ENCODE data around the gene ARHGAP4. TPM values are rescaled to one million over a fixed set of nuclear protein-coding genes. Genes with fewer than 3 reads are reported as not detected.
A peak's percentile ranks its signal among the peaks of the same experiment; 100 is the strongest.

Gene ARHGAP4
- polyA plus RNA-seq, 1 experiment: 0.12 TPM

GRCh38 chrX:153927672-153927921, 1.5 kb upstream of the ARHGAP4 start:
- H3K9me3 ChIP-seq (ENCODE audit: control insufficient read depth, insufficient read depth, low read length): no peaks in the 10 kb centered on the region
- peak overlapping the region; percentile 77 for H3K27ac ChIP-seq (ENCODE audit: low read depth, low read length)
- H3K27me3 ChIP-seq (ENCODE audit: control insufficient read depth, insufficient read depth, low read length): peaks cover 2% of the 10 kb centered on the region
- no peak for TF ChIP-seq CTCF (IDR thresholded peaks at IDR 0.05; ENCODE audit: low read depth, low read length)
- H3K4me3 ChIP-seq (ENCODE audit: low read depth, low read length): peak overlapping the region; percentile 62
- POLR2A ChIA-PET: no interaction called here
- CTCF ChIA-PET: interaction anchor here (1.0 to 1.7 kb wide), 2 partner anchors 17 to 164 kb away, joined by 3 to 5 read pairs; partner anchors contain the start of genes PLXNB3 and RENBP
- DNase-seq (ENCODE audit: low read depth, low spot score): no peak

- Histone ChIP-seq H3K27ac (ENCODE audit: low read depth, low read length) (peak overlapping the region; percentile 77), H3K27me3 (ENCODE audit: control insufficient read depth, insufficient read depth, low read length) (peaks cover 2% of the 10 kb centered on the region), H3K4me3 (ENCODE audit: low read depth, low read length) (peak overlapping the region; percentile 62), H3K9me3 (ENCODE audit: control insufficient read depth, insufficient read depth, low read length) (no peaks in the 10 kb centered on the region)
- no peak for TF ChIP-seq CTCF (IDR thresholded peaks at IDR 0.05; ENCODE audit: low read depth, low read length)
- no peak for DNase-seq (ENCODE audit: low read depth, low spot score)
- ChIA-PET POLR2A (no interaction called here), CTCF (interaction anchor here (1.0 to 1.7 kb wide), 3 partner anchors 18 to 163 kb away, joined by 3 to 6 read pairs (median 5); partner anchors contain the start of genes PLXNB3 and RENBP)
Observed at GRCh38 chrX:153926858-153927671, 1.0 kb upstream of the ARHGAP4 start.

GRCh38 chrX:153926552-153926857, 441 bp upstream of the ARHGAP4 start:
- CTCF ChIA-PET: interaction anchor here (1.0 kb wide), 1 partner anchor 20 kb away, joined by 6 read pairs; no protein-coding TSS in a partner anchor
- DNase-seq (ENCODE audit: low read depth, low spot score): no peak
- TF ChIP-seq CTCF (IDR thresholded peaks at IDR 0.05; ENCODE audit: low read depth, low read length): no peak

GRCh38 chrX:153925387-153925738, 701 bp downstream of the ARHGAP4 start:
- CTCF ChIA-PET: interaction anchor here (1.0 to 1.4 kb wide), 2 partner anchors 21 to 132 kb away, joined by 3 to 14 read pairs; partner anchors contain the start of genes IDH3G and SSR4
- H3K9me3 ChIP-seq (ENCODE audit: control insufficient read depth, insufficient read depth, low read length): no peaks in the 10 kb centered on the region
- no peak for DNase-seq (ENCODE audit: low read depth, low spot score)
- no peak overlapping the region for H3K4me3 ChIP-seq (ENCODE audit: low read depth, low read length)
- no peak for TF ChIP-seq CTCF (IDR thresholded peaks at IDR 0.05; ENCODE audit: low read depth, low read length)
- no peak overlapping the region for H3K27ac ChIP-seq (ENCODE audit: low read depth, low read length)
- POLR2A ChIA-PET: no interaction called here
- peaks cover 2% of the 10 kb centered on the region for H3K27me3 ChIP-seq (ENCODE audit: control insufficient read depth, insufficient read depth, low read length)

More at GRCh38 chrX:153926552-153926857, 441 bp upstream of the ARHGAP4 start:
- no peaks in the 10 kb centered on the region for H3K9me3 ChIP-seq (ENCODE audit: control insufficient read depth, insufficient read depth, low read length)
- no peak overlapping the region for H3K4me3 ChIP-seq (ENCODE audit: low read depth, low read length)
- H3K27me3 ChIP-seq (ENCODE audit: control insufficient read depth, insufficient read depth, low read length): peaks cover 2% of the 10 kb centered on the region
- no peak overlapping the region for H3K27ac ChIP-seq (ENCODE audit: low read depth, low read length)
- POLR2A ChIA-PET: no interaction called here

GRCh38 chrX:153924149-153924861, 1.8 kb downstream of the ARHGAP4 start:
- POLR2A ChIA-PET: no interaction called here

More at GRCh38 chrX:153924149-153924861, 1.8 kb downstream of the ARHGAP4 start:
- no peaks in the 10 kb centered on the region for H3K9me3 ChIP-seq (ENCODE audit: control insufficient read depth, insufficient read depth, low read length)
- H3K27ac ChIP-seq (ENCODE audit: low read depth, low read length): no peak overlapping the region
- CTCF ChIA-PET: interaction anchor here (1.4 kb wide), 1 partner anchor 22 kb away, joined by 14 read pairs; no protein-coding TSS in a partner anchor
- no peak for DNase-seq (ENCODE audit: low read depth, low spot score)
- peaks cover 2% of the 10 kb centered on the region for H3K27me3 ChIP-seq (ENCODE audit: control insufficient read depth, insufficient read depth, low read length)
- H3K4me3 ChIP-seq (ENCODE audit: low read depth, low read length): no peak overlapping the region
- peak; percentile 30 for TF ChIP-seq CTCF (IDR thresholded peaks at IDR 0.05; ENCODE audit: low read depth, low read length)

All from AG04450 (cell line).